ENCODE measurements around the gene CERS2.

CERS2 gene

DNA sequence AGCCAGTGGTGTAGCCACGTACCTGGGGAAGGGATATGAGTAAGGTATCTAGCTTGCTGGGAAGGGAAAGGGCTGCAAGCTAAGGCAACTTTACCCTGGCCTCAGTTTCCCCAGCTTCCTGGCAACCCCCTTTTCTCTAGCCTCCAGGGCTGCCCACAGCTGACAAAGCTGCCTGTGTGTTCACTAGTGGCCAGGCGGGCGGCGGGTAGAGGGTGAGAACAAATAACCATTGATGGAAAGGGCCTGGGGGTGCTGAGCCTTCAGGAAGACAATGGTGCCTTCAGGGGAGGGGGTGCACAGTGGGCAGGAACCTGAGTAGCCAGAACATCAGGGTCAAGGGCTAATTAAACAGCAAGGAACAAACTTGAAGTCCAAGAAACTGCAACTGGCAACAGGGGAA is 6.1 kb downstream of the CERS2 start:
- peaks cover 55% of the 10 kb centered on the region for H3K36me3 ChIP-seq (ENCODE audit: control insufficient read depth, insufficient read depth, low read length)
- peaks cover 33% of the 10 kb centered on the region for H3K4me1 ChIP-seq (ENCODE audit: control insufficient read depth, insufficient read depth, low read length)
- H3K9ac ChIP-seq (ENCODE audit: low read length): no peak overlapping the region

GRCh38 chr1:150967936-150968335 is 6.7 kb downstream of the CERS2 start:
- Histone ChIP-seq H3K9me3 (ENCODE audit: control insufficient read depth, insufficient read depth, low read depth, low read length) (no peaks in the 10 kb centered on the region), H3K9ac (ENCODE audit: low read length) (no peak overlapping the region), H3K4me3 (ENCODE audit: low read depth, low read length) (no peak overlapping the region), H3K4me1 (ENCODE audit: control insufficient read depth, insufficient read depth, low read length) (peaks cover 27% of the 10 kb centered on the region), H3K27me3 (ENCODE audit: control insufficient read depth, insufficient read depth, low read length) (no peaks in the 10 kb centered on the region), H3K36me3 (ENCODE audit: control insufficient read depth, insufficient read depth, low read length) (peaks cover 61% of the 10 kb centered on the region), H3K27ac (ENCODE audit: low read depth, low read length) (no peak overlapping the region)

More for the DNA sequence above, 6.1 kb downstream of the CERS2 start:
- no peaks in the 10 kb centered on the region for H3K27me3 ChIP-seq (ENCODE audit: control insufficient read depth, insufficient read depth, low read length)
- H3K27ac ChIP-seq (ENCODE audit: low read depth, low read length): no peak overlapping the region
- no peaks in the 10 kb centered on the region for H3K9me3 ChIP-seq (ENCODE audit: control insufficient read depth, insufficient read depth, low read depth, low read length)
- H3K4me3 ChIP-seq (ENCODE audit: low read depth, low read length): no peak overlapping the region

GRCh38 chr1:150966011-150966410 is 8.6 kb downstream of the CERS2 start:
- Histone ChIP-seq H3K4me3 (ENCODE audit: low read depth, low read length) (no peak overlapping the region), H3K27ac (ENCODE audit: low read depth, low read length) (no peak overlapping the region), H3K4me1 (ENCODE audit: control insufficient read depth, insufficient read depth, low read length) (peaks cover 8% of the 10 kb centered on the region), H3K9me3 (ENCODE audit: control insufficient read depth, insufficient read depth, low read depth, low read length) (no peaks in the 10 kb centered on the region), H3K9ac (ENCODE audit: low read length) (no peak overlapping the region), H3K27me3 (ENCODE audit: control insufficient read depth, insufficient read depth, low read length) (no peaks in the 10 kb centered on the region), H3K36me3 (ENCODE audit: control insufficient read depth, insufficient read depth, low read length) (peaks cover 80% of the 10 kb centered on the region)

DNA sequence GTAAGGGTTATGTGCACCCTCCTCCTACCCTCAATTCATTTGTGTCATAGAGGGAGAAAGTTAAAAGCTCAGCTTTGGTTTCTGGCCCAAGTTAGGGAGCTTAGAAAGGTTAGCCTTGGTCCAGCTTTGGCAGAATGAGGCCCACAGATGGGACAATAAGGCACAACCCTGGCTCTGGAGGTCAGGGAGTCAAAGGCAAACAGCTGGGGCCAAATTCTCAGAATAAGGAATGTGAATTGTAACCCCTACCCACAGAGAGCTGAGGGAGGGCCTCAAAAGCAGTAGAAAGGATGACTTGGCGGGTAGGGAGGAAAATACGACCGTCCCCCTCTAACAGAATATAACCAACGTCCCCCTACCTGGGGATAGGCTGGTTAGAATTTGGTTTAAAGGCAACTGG is 9.0 kb downstream of the CERS2 start:
- Histone ChIP-seq H3K9ac (ENCODE audit: low read length) (no peak overlapping the region), H3K36me3 (ENCODE audit: control insufficient read depth, insufficient read depth, low read length) (peaks cover 84% of the 10 kb centered on the region), H3K4me1 (ENCODE audit: control insufficient read depth, insufficient read depth, low read length) (peaks cover 4% of the 10 kb centered on the region), H3K9me3 (ENCODE audit: control insufficient read depth, insufficient read depth, low read depth, low read length) (no peaks in the 10 kb centered on the region), H3K4me3 (ENCODE audit: low read depth, low read length) (no peak overlapping the region), H3K27ac (ENCODE audit: low read depth, low read length) (no peak overlapping the region), H3K27me3 (ENCODE audit: control insufficient read depth, insufficient read depth, low read length) (no peaks in the 10 kb centered on the region)

DNA sequence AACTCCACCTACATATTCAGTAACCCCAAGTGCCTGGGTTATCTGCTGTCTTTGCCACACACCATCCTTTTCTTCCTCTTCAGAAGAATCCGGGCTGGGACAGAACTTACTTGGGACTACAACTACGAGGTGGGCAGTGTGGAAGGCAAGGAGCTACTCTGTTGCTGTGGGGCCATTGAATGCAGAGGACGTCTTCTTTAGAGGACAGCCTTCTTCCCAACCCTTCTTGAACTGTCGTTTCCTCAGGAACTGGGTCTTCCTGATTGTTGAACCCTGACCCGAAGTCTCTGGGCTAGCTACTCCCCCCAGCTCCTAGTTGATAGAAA is 10.5 kb downstream of the CERS2 start:
- Histone ChIP-seq H3K9ac (ENCODE audit: low read length) (no peak overlapping the region), H3K4me1 (ENCODE audit: control insufficient read depth, insufficient read depth, low read length) (no peaks in the 10 kb centered on the region), H3K27ac (ENCODE audit: low read depth, low read length) (no peak overlapping the region), H3K4me3 (ENCODE audit: low read depth, low read length) (no peak overlapping the region), H3K27me3 (ENCODE audit: control insufficient read depth, insufficient read depth, low read length) (no peaks in the 10 kb centered on the region), H3K36me3 (ENCODE audit: control insufficient read depth, insufficient read depth, low read length) (peaks cover 99% of the 10 kb centered on the region), H3K9me3 (ENCODE audit: control insufficient read depth, insufficient read depth, low read depth, low read length) (no peaks in the 10 kb centered on the region)

GRCh38 chr1:150963321-150964163 is 11.1 kb downstream of the CERS2 start:
- Histone ChIP-seq H3K9ac (ENCODE audit: low read length) (no peak overlapping the region), H3K9me3 (ENCODE audit: control insufficient read depth, insufficient read depth, low read depth, low read length) (no peaks in the 10 kb centered on the region), H3K27me3 (ENCODE audit: control insufficient read depth, insufficient read depth, low read length) (no peaks in the 10 kb centered on the region), H3K4me3 (ENCODE audit: low read depth, low read length) (no peak overlapping the region), H3K4me1 (ENCODE audit: control insufficient read depth, insufficient read depth, low read length) (no peaks in the 10 kb centered on the region), H3K27ac (ENCODE audit: low read depth, low read length) (no peak overlapping the region), H3K36me3 (ENCODE audit: control insufficient read depth, insufficient read depth, low read length) (peaks cover 98% of the 10 kb centered on the region)

DNA sequence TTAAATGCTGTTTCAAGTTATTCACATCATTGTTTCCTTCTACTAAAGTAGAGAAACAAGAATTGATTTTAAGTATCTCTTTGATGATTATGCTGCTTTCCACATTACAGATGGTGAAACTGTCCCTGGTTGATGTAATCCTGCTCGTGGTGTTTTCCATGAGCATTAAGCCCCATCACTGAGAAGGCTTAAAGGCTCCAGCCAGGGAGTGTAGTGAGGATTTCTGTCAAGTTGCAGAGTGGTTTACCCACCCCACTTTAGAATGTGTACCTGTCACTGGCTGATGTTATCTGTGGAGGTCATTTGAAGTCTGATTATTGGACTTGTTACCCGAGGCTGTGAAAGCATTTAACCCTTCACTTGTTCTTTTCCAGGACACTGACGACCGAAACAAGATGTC is 12.9 kb downstream of the CERS2 start:
- Histone ChIP-seq H3K9me3 (ENCODE audit: control insufficient read depth, insufficient read depth, low read depth, low read length) (no peaks in the 10 kb centered on the region), H3K36me3 (ENCODE audit: control insufficient read depth, insufficient read depth, low read length) (peaks cover 92% of the 10 kb centered on the region), H3K4me1 (ENCODE audit: control insufficient read depth, insufficient read depth, low read length) (no peaks in the 10 kb centered on the region), H3K9ac (ENCODE audit: low read length) (no peak overlapping the region), H3K4me3 (ENCODE audit: low read depth, low read length) (no peak overlapping the region), H3K27me3 (ENCODE audit: control insufficient read depth, insufficient read depth, low read length) (no peaks in the 10 kb centered on the region), H3K27ac (ENCODE audit: low read depth, low read length) (no peak overlapping the region)

GRCh38 chr1:150960646-150961045 is 14.0 kb downstream of the CERS2 start:
- H3K9me3 ChIP-seq (ENCODE audit: control insufficient read depth, insufficient read depth, low read depth, low read length): no peaks in the 10 kb centered on the region
- no peaks in the 10 kb centered on the region for H3K27me3 ChIP-seq (ENCODE audit: control insufficient read depth, insufficient read depth, low read length)
- no peak overlapping the region for H3K4me3 ChIP-seq (ENCODE audit: low read depth, low read length)
- H3K4me1 ChIP-seq (ENCODE audit: control insufficient read depth, insufficient read depth, low read length): no peaks in the 10 kb centered on the region
- no peak overlapping the region for H3K27ac ChIP-seq (ENCODE audit: low read depth, low read length)
- no peak overlapping the region for H3K9ac ChIP-seq (ENCODE audit: low read length)
- H3K36me3 ChIP-seq (ENCODE audit: control insufficient read depth, insufficient read depth, low read length): peaks cover 88% of the 10 kb centered on the region

DNA sequence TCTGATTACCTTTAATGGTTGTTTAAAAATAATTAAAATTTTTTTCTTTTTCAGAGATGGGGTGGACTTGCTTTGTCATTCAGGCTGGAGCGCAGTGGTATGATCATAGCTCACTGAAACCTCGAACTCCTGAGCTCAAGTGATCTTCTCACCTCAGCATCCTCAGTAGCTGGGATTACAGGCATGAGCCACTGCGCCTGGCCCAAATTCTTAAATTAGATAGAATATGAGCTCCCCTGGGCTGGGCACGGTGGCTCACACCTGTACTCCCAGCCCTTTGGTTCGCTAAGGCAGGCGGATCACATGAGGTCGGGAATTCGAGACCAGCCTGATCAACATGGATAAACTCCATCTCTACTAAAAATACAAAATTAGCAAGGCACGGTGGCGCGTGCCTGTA is 17.0 kb downstream of the CERS2 start:
- no peak overlapping the region for H3K27ac ChIP-seq (ENCODE audit: low read depth, low read length)
- H3K36me3 ChIP-seq (ENCODE audit: control insufficient read depth, insufficient read depth, low read length): peaks cover 83% of the 10 kb centered on the region
- H3K9ac ChIP-seq (ENCODE audit: low read length): no peak overlapping the region
- H3K4me1 ChIP-seq (ENCODE audit: control insufficient read depth, insufficient read depth, low read length): no peaks in the 10 kb centered on the region
- no peak overlapping the region for H3K4me3 ChIP-seq (ENCODE audit: low read depth, low read length)
- no peaks in the 10 kb centered on the region for H3K27me3 ChIP-seq (ENCODE audit: control insufficient read depth, insufficient read depth, low read length)
- no peaks in the 10 kb centered on the region for H3K9me3 ChIP-seq (ENCODE audit: control insufficient read depth, insufficient read depth, low read depth, low read length)

DNA sequence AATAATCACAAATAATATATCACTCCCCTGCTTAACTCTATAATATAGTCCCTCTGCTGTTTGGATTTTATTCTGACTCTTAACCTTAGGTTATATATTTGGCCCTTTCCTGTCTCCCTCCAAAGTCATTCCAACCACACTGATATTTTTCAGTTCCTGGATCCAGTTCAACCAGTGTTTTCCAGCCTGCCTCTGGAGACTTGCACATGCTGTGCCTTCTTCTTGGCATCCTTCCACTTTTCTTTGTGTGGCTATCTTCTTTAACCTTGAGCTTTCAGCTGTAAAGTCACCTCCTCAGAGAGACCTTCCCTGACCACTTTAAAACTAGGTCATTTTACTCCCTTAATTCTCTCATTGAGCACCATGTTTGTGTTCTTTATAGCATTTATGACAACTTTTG is 19.4 kb downstream of the CERS2 start:
- Histone ChIP-seq H3K36me3 (ENCODE audit: control insufficient read depth, insufficient read depth, low read length) (peaks cover 81% of the 10 kb centered on the region), H3K9me3 (ENCODE audit: control insufficient read depth, insufficient read depth, low read depth, low read length) (no peaks in the 10 kb centered on the region), H3K9ac (ENCODE audit: low read length) (no peak overlapping the region), H3K27ac (ENCODE audit: low read depth, low read length) (no peak overlapping the region), H3K4me3 (ENCODE audit: low read depth, low read length) (no peak overlapping the region), H3K4me1 (ENCODE audit: control insufficient read depth, insufficient read depth, low read length) (no peaks in the 10 kb centered on the region), H3K27me3 (ENCODE audit: control insufficient read depth, insufficient read depth, low read length) (no peaks in the 10 kb centered on the region)

- Histone ChIP-seq H3K9me3 (ENCODE audit: control insufficient read depth, insufficient read depth, low read depth, low read length) (no peaks in the 10 kb centered on the region), H3K4me1 (ENCODE audit: control insufficient read depth, insufficient read depth, low read length) (no peaks in the 10 kb centered on the region), H3K9ac (ENCODE audit: low read length) (no peak overlapping the region), H3K36me3 (ENCODE audit: control insufficient read depth, insufficient read depth, low read length) (peaks cover 80% of the 10 kb centered on the region), H3K27ac (ENCODE audit: low read depth, low read length) (no peak overlapping the region), H3K4me3 (ENCODE audit: low read depth, low read length) (no peak overlapping the region), H3K27me3 (ENCODE audit: control insufficient read depth, insufficient read depth, low read length) (no peaks in the 10 kb centered on the region)
Observed at GRCh38 chr1:150954708-150955107, 19.9 kb downstream of the CERS2 start.

Measured in HUES6 (cell line).